ENCODE measurements around the gene TMEM204.

TMEM204 gene

DNA sequence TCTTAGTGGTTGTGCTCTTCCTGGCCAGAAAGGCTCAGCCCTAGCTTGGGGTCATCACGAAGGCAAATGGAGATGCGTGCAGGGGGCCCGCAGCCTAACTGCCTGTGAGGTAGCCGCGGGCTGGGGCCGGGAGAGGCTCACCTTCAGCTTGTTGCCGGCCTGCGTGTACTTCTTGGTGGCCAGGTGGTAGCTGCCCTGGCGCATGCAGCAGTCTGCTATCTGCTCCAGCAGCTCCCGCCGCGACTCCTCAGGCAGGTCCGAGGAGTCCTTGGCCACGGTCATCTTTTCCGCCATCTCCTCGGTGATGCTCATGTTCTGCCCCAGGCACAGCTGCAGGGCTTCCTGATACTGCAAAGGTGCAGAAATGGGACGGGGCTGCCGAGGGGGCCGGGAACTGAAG is 13.0 kb upstream of the TMEM204 start:
- DNase-seq (ENCODE audit: low spot score) = no peak

- no peak for DNase-seq (ENCODE audit: low spot score)
Observed at GRCh38 chr16:1523581-1524245, 9.8 kb upstream of the TMEM204 start.

GRCh38 chr16:1524366-1524765 is 9.1 kb upstream of the TMEM204 start:
- DNase-seq (ENCODE audit: low spot score) = no peak

- DNase-seq (ENCODE audit: low spot score) = no peak
Observed at GRCh38 chr16:1525871-1526607, 7.4 kb upstream of the TMEM204 start.

GRCh38 chr16:1526608-1527555 is 6.6 kb upstream of the TMEM204 start:
- DNase-seq (ENCODE audit: low spot score) = no peak

GRCh38 chr16:1527836-1528811 is 5.3 kb upstream of the TMEM204 start:
- no peak for DNase-seq (ENCODE audit: low spot score)

DNA sequence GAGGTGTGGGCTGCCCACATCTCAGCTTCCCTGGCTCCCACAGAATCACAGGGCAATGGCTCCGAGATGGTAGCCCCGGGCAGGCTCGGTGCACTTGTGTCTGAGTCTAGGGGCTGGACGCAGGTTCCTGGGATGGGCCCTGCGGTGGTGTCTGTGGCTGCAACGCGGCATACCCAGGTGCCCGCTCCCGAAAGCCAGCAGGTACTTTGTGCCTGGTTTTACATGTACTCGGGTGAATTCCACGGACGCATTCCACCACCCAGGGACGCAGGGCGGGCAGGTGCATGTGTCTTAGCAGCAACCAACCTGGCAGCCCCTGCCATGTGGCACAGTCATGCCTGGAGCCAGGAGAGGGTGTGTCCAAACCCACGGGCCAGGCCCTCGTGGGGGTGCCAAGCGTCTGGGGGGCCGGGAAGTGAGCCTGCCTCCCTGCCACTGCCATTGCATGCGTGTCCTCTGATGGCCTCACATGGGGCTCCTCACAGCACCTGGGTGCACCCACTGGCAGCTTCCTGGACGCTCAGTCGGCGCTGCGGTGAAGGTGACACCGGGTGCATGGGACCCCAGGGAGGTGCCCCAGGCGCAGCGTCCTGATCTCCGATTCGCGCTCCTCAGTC is 4.4 kb upstream of the TMEM204 start:
- DNase-seq (ENCODE audit: low spot score) = no peak

- DNase-seq (ENCODE audit: low spot score) = no peak
Observed at GRCh38 chr16:1530349-1530882, 3.0 kb upstream of the TMEM204 start.

- no peak for DNase-seq (ENCODE audit: low spot score)
Observed at GRCh38 chr16:1530883-1531637, 2.4 kb upstream of the TMEM204 start.

DNA sequence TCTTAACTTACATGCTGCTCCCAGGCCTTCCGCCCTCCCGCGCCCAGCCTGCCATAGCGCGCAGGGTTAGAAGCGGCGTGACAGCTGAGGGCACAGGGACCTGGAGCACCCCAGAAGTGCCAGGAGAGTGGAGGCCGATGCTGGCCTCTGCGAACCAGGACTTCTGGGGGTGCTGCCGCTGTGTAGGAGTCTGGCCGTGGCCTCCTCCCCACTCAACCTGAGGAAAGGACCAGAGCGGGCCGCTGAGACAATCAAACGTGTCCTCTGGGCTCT is 1.9 kb upstream of the TMEM204 start:
- no peak for DNase-seq (ENCODE audit: low spot score)

DNA sequence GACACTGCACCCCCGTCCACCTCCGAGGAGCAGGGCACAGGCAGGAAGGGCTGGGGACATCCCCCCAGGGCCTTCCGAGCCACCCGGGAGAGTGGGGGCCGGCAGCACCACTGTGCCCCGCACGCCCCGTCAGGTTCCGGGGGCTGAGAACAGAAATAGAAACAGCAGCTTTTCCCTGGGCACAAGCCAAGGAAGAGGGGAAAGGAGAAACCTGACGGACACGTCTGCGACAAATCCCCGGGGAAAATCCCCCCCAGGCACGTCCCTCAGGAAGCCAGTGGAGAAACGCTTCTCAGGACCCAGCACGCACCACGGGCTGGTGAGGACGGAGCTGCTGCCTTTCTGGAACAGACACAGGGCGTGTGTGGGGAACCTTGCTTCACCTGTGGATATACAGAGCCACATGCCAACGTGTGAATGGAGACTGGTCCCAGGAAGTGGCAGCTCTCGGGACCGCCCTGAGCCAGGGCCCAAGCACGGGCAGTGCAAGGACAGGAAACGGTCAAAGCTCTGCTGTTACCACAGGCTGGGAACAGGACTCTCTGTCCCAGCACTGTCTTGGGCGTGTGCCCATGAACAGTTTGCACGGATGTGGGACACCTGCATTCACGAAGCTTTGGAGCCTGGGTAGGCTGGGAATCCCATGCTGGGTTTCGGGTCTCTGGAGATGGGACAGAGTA is 1.2 kb upstream of the TMEM204 start:
- DNase-seq (ENCODE audit: low spot score) = no peak

DNA sequence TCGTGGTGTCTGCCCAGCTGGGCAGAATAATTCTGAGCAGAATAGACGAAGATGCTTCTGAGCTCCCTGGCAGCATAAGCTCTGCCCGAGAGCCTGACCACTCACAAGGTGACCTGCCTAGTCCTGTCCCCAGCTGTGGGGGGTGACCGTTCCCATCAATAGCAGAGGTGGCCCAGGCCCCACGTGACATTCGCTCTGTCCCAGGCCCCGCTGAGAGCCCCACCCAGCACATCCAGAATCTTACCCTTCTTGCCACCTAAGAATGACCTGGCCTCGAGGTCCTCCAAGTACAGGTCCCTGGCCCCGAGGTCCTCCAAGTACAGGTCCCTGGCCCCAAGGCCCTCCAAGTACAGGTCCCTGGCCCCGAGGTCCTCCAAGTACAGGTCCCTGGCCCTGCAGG is 695 bp upstream of the TMEM204 start:
- no peak for DNase-seq (ENCODE audit: low spot score)

DNA sequence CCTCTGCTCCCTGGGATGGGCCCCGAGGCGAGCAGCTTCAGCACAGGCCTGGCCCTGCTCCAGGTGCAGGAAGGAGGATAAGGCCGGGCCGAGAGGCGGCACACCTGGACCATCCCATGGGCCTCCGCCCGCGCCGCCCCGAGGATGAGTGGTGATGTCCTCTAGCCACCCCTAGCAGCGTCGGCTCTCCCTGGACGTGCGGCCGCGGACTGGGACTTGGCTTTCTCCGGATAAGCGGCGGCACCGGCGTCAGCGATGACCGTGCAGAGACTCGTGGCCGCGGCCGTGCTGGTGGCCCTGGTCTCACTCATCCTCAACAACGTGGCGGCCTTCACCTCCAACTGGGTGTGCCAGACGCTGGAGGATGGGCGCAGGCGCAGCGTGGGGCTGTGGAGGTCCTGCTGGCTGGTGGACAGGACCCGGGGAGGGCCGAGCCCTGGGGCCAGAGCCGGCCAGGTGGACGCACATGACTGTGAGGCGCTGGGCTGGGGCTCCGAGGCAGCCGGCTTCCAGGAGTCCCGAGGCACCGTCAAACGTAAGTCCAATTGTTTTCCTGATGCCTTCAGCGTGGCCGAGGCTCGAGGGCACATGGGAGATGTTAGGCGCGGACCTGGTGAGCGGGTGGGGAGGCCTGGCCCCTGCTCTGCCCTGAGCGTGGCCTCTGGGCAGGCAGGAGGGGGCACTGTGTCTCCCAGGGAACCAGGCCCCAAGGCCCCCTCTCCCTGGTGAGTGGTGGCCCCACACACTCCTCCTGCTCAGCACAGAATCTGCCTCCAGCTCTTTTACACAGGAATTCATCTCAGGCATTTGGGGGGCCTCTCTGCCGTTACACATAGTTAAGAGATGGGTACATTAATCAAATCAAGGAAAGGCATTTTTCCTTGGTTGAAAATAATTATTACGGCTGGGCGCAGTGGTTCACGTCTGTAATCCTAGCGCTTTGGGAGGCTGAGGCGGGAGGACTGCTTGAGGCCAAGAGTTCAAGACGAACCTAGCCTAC is 855 bp downstream of the TMEM204 start:
- no peak for DNase-seq (ENCODE audit: low spot score)

- DNase-seq (ENCODE audit: low spot score) = no peak
Observed at GRCh38 chr16:1535391-1536291, 2.2 kb downstream of the TMEM204 start.

- DNase-seq (ENCODE audit: low spot score) = no peak
Observed at GRCh38 chr16:1536601-1537000, 3.1 kb downstream of the TMEM204 start.

- DNase-seq (ENCODE audit: low spot score) = no peak
Observed at GRCh38 chr16:1537138-1537577, 3.7 kb downstream of the TMEM204 start.

DNA sequence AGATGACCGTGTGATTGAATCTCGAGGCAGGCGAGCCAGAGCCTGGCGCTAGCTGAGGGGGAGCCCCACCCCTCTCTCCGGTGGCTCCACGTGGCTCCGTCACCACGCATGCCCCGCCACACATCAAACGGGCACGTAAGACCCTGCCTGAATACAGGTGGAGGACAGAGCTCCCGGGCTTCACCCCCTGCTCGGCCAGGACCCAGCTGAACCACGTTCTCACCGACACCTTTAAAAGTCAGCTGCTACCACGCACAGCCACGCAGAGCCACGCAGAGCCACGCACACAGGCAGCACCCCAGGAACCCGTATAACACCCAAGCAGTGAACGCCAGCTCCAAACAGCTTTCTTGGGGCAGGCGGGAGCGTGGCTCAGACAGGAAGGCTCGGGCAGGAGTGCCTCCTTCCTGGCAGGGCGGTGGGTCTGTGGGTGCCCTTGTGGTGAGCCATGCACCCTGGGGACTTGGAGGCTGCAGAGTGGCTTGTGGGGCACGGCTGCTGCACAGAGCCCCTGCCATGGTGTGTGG is 4.4 kb downstream of the TMEM204 start:
- no peak for DNase-seq (ENCODE audit: low spot score)
